Panc1 (cell line): ENCODE data around the gene CD55. TPM values are rescaled to one million over a fixed set of nuclear protein-coding genes. Genes with fewer than 3 reads are reported as not detected.
A peak's percentile ranks its signal among the peaks of the same experiment; 100 is the strongest.

Experiments used
- ATAC-seq: fragments of 200-7000 bp; cut with Tn5 transposase; 2 replicates; pipeline ENCODE4 v1.9.1; 2020; ENCODE audit warnings: mild to moderate bottlenecking, moderate library complexity
- BruUV-seq: library from RNA; stranded (reverse); fragments of 400-500 nt; replicated peaks from 2 replicates; lab custom pipeline; 2021; lab: Mats Ljungman, UMichigan
- CTCF ChIA-PET: fragments of 300-600 bp; sonication (Branson Sonifier 250); formaldehyde crosslinking; loops from one replicate; lab custom pipeline; 2022; ENCODE audit warnings: antibody characterized with exemption; lab: Charles Lee
- POLR2A ChIA-PET: fragments of 300-600 bp; sonication (Branson Sonifier 250); formaldehyde crosslinking; loops from one replicate; lab custom pipeline; 2022; ENCODE audit warnings: antibody characterized with exemption; lab: Charles Lee
- DNase-seq: peaks from one replicate; pipeline ENCODE4 v3.0.0-alpha.2; 2010; ENCODE audit warnings: low read depth, low spot score
- H3K27ac ChIP-seq: 2 replicates; pipeline ENCODE4 v1.5.1; 2011; ENCODE audit warnings: mild to moderate bottlenecking, low read length, inconsistent platforms
- H3K27me3 ChIP-seq: fragments of 200-500 bp; sonication (Bioruptor generic); 2 replicates; pipeline ENCODE4 v1.6.0; 2014; ENCODE audit warnings: low read length, inconsistent platforms; ENCODE audit not compliant: control insufficient read depth, insufficient read depth
- H3K36me3 ChIP-seq: fragments of 200-500 bp; sonication (Bioruptor generic); 2 replicates; pipeline ENCODE4 v1.5.1; 2014; ENCODE audit warnings: inconsistent platforms, mild to moderate bottlenecking, low read length, moderate library complexity; ENCODE audit not compliant: control insufficient read depth, insufficient read depth
- H3K4me1 ChIP-seq: 2 replicates; pipeline ENCODE4 v1.5.1; 2011; ENCODE audit warnings: inconsistent platforms, mild to moderate bottlenecking, low read length, moderate library complexity; ENCODE audit not compliant: control insufficient read depth, insufficient read depth
- H3K4me3 ChIP-seq, 2 experiments: 2 replicates each; pipeline ENCODE4 v1.5.1; 2011 to 2012; ENCODE audit warnings: low read depth in 2 of 2, low read length in 2 of 2, mild to moderate bottlenecking in 2 of 2, inconsistent platforms in 1 of 2, moderate library complexity in 1 of 2
- H3K9me3 ChIP-seq: fragments of 200-500 bp; sonication (Bioruptor generic); 2 replicates; pipeline ENCODE4 v1.5.1; 2014; ENCODE audit warnings: low read depth, mild to moderate bottlenecking, inconsistent platforms, low read length, moderate library complexity; ENCODE audit not compliant: control insufficient read depth, insufficient read depth
- CTCF ChIP-seq: fragments of 450-650 bp; IDR thresholded peaks from 2 replicates; pipeline ENCODE4 v1.5.1; 2017; ENCODE audit warnings: mild to moderate bottlenecking
- POLR2AphosphoS5 ChIP-seq: IDR thresholded peaks from 2 replicates; pipeline ENCODE4 v1.6.1; 2012; ENCODE audit warnings: mild to moderate bottlenecking, low read depth, low read length, moderate library complexity
- REST ChIP-seq, 2 experiments: IDR thresholded peaks; 2 replicates each; pipeline ENCODE4 v1.6.1; 2011 to 2012; ENCODE audit warnings: low read depth in 2 of 2, control low read depth in 1 of 2, low read length in 1 of 2, mild to moderate bottlenecking in 1 of 2, moderate library complexity in 1 of 2; ENCODE audit not compliant: insufficient read depth in 1 of 2
- SIN3A ChIP-seq: IDR thresholded peaks from 2 replicates; pipeline ENCODE4 v1.6.1; 2012; ENCODE audit warnings: low read depth, mild to moderate bottlenecking, low read length, moderate library complexity, borderline replicate concordance; ENCODE audit not compliant: insufficient read depth
- TCF7L2 ChIP-seq: IDR thresholded peaks from 2 replicates; pipeline ENCODE4 v1.6.1; 2011; ENCODE audit warnings: mild to moderate bottlenecking, low read depth, low read length, inconsistent platforms
- in situ Hi-C: cut with HindIII; loops from 2 replicates; pipeline ENCODE4 v1.10.0; 2016; ENCODE audit warnings: low sequenced_read_pairs, low pct_unique_long_range_greater_than_20kb
- intact Hi-C: fragments of 100-400 bp; cut with micrococcal nuclease; formaldehyde crosslinking; loops from one replicate; pipeline ENCODE4 v1.10.0; 2022; ENCODE audit not compliant: unreplicated experiment
- total RNA-seq: library from RNA; stranded (reverse); gene quantifications from one replicate; pipeline ENCODE4 v1.2.1, GENCODE V29; 2021; ENCODE audit not compliant: unreplicated experiment

The CD55 gene
- total RNA-seq, 1 experiment from 2014 or later = 12.1 TPM

- H3K27me3 ChIP-seq = no peaks in the 10 kb centered on the region; the same call in 1 of the 2 replicates
- no TSS peak for BruUV-seq
- intact Hi-C loops = loop anchor here (1.0 kb wide), 2 partner anchors 94 to 321 kb away; no protein-coding TSS in a partner anchor
- TF ChIP-seq TCF7L2 = no peak
- peak; percentile 76 for TF ChIP-seq CTCF
- no peak for TF ChIP-seq POLR2AphosphoS5
- H3K4me1 ChIP-seq = no peaks in the 10 kb centered on the region
- POLR2A ChIA-PET = no interaction called here
- no peaks in the 10 kb centered on the region for H3K9me3 ChIP-seq
- DNase-seq (peak; percentile 42), ATAC-seq (peak; percentile 91)
- CTCF ChIA-PET = interaction anchor here (0.5 to 1.9 kb wide), 4 partner anchors 321 to 591 kb away, joined by 3 to 15 read pairs (median 4); partner anchors contain the start of gene PFKFB2
- H3K27ac ChIP-seq = no peak overlapping the region
- in situ Hi-C loops = no loop called here
- H3K4me3 ChIP-seq = no peak overlapping the region
- H3K36me3 ChIP-seq = no peaks in the 10 kb centered on the region
These were observed 83.5 kb downstream of the CD55 start for GRCh38 chr1:207404849-207405525.

DNA sequence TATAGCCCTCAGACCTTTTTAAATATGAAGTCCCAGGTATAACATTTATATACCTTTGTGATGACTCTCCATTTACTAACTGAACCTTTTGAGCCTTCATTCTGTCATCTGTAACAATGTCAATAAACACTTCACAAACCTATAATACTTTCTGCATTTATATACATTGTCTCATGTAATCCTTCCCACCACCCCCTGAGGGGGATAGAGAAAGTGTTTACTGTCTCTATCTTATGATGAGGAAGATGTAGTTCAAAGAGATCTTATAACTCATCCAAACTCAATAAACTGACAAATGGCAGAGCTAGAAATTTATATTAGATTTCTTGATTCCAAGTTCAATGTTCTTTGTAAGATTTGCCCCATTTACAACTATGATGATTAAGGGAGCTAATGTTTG lies 84.3 kb downstream of the CD55 start:
- no peak for TF ChIP-seq REST (IDR thresholded peaks at IDR 0.05; ENCODE audit: insufficient read depth in 1 of 2, low read depth in 2 of 2, low read length in 1 of 2)
- no peak for TF ChIP-seq POLR2AphosphoS5
- no peak for DNase-seq
- no peaks in the 10 kb centered on the region for H3K36me3 ChIP-seq
- intact Hi-C loops = loop anchor here (1.0 kb wide), 2 partner anchors 93 to 322 kb away; no protein-coding TSS in a partner anchor
- ATAC-seq = no peak
- in situ Hi-C loops = no loop called here
- no peaks in the 10 kb centered on the region for H3K4me1 ChIP-seq
- no peak overlapping the region for H3K4me3 ChIP-seq
- POLR2A ChIA-PET = no interaction called here
- H3K9me3 ChIP-seq = no peaks in the 10 kb centered on the region
- H3K27ac ChIP-seq = no peak overlapping the region
- H3K27me3 ChIP-seq = no peaks in the 10 kb centered on the region; the same call in 1 of the 2 replicates
- no TSS peak for BruUV-seq
- CTCF ChIA-PET = interaction anchor here (0.6 to 1.9 kb wide), 2 partner anchors 322 to 329 kb away, joined by 3 to 15 read pairs; no protein-coding TSS in a partner anchor

DNA sequence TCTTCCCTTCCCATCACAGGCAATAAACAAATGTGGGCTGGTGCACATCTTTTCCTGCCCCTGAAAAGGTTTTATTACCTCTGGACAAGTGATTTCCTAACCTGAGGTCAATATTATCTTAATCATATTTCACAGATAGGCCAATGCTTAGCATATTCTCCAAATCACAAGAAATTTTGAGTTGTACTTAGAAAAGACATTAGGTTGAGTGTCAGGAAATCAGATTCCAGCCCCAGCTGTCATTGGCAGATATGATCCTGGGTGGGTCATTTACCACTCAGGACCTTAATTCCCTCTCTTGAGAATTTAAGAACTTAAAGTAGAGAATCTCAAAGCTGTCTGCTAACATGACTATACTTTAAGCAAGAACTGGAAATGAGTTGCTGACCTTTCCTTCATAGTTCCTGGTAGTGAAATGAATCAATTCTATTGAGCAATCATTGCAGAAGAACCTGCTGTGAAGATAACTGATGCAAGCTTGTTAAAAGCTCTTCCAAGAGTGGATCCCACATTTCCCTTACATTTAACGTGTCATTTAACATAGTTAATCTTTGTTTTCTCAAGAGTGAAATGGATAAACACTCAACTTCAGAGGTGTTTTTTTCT lies 86.3 kb downstream of the CD55 start:
- no peak for ATAC-seq
- H3K27ac ChIP-seq = no peak overlapping the region
- TF ChIP-seq CTCF = no peak
- TF ChIP-seq TCF7L2 = no peak
- TF ChIP-seq SIN3A = no peak
- TF ChIP-seq REST (IDR thresholded peaks at IDR 0.05; ENCODE audit: insufficient read depth in 1 of 2, low read depth in 2 of 2, low read length in 1 of 2) = no peak
- TF ChIP-seq POLR2AphosphoS5 = no peak
- intact Hi-C loops = no loop called here
- in situ Hi-C loops = no loop called here
- no peaks in the 10 kb centered on the region for H3K9me3 ChIP-seq
- H3K4me3 ChIP-seq = no peak overlapping the region
- H3K4me1 ChIP-seq = no peaks in the 10 kb centered on the region
- POLR2A ChIA-PET = no interaction called here
- no peaks in the 10 kb centered on the region; the same call in 1 of the 2 replicates for H3K27me3 ChIP-seq
- H3K36me3 ChIP-seq = no peaks in the 10 kb centered on the region
- DNase-seq = no peak
- no TSS peak for BruUV-seq
- CTCF ChIA-PET = no interaction called here
